ENCODE results near the gene SLC4A1AP.

DNA sequence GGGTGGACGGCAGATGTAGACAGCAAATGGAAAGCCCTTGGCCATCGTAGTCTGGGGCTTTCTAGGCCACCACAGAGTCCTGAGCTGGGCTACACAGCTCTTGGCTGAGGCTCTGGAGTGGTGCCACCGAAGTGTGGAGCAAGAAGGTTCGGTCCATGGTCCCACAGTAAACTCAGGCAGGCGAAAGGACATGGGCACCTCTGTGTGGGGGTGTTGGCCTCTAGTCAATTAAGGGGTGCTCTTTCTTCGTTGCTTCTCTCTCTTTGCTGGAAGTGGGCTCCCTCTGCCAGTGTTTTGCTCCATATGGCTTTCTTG is 73.2 kb downstream of the SLC4A1AP start:
- no peak for TF ChIP-seq POLR2AphosphoS5 (IDR thresholded peaks at IDR 0.05; ENCODE audit: low read depth)
- TF ChIP-seq EZH2 (IDR thresholded peaks at IDR 0.05; ENCODE audit: low read depth, unreplicated experiment): no peak
- TF ChIP-seq, protein P1, sequence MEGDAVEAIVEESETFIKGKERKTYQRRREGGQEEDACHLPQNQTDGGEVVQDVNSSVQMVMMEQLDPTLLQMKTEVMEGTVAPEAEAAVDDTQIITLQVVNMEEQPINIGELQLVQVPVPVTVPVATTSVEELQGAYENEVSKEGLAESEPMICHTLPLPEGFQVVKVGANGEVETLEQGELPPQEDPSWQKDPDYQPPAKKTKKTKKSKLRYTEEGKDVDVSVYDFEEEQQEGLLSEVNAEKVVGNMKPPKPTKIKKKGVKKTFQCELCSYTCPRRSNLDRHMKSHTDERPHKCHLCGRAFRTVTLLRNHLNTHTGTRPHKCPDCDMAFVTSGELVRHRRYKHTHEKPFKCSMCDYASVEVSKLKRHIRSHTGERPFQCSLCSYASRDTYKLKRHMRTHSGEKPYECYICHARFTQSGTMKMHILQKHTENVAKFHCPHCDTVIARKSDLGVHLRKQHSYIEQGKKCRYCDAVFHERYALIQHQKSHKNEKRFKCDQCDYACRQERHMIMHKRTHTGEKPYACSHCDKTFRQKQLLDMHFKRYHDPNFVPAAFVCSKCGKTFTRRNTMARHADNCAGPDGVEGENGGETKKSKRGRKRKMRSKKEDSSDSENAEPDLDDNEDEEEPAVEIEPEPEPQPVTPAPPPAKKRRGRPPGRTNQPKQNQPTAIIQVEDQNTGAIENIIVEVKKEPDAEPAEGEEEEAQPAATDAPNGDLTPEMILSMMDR (conservative IDR thresholded peaks at IDR 0.05; ENCODE audit: low read depth in 2 of 2): no peak
- TF ChIP-seq JUNB (IDR thresholded peaks at IDR 0.05; ENCODE audit: unreplicated experiment): no peak
- TF ChIP-seq, protein P2, sequence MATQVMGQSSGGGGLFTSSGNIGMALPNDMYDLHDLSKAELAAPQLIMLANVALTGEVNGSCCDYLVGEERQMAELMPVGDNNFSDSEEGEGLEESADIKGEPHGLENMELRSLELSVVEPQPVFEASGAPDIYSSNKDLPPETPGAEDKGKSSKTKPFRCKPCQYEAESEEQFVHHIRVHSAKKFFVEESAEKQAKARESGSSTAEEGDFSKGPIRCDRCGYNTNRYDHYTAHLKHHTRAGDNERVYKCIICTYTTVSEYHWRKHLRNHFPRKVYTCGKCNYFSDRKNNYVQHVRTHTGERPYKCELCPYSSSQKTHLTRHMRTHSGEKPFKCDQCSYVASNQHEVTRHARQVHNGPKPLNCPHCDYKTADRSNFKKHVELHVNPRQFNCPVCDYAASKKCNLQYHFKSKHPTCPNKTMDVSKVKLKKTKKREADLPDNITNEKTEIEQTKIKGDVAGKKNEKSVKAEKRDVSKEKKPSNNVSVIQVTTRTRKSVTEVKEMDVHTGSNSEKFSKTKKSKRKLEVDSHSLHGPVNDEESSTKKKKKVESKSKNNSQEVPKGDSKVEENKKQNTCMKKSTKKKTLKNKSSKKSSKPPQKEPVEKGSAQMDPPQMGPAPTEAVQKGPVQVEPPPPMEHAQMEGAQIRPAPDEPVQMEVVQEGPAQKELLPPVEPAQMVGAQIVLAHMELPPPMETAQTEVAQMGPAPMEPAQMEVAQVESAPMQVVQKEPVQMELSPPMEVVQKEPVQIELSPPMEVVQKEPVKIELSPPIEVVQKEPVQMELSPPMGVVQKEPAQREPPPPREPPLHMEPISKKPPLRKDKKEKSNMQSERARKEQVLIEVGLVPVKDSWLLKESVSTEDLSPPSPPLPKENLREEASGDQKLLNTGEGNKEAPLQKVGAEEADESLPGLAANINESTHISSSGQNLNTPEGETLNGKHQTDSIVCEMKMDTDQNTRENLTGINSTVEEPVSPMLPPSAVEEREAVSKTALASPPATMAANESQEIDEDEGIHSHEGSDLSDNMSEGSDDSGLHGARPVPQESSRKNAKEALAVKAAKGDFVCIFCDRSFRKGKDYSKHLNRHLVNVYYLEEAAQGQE (IDR thresholded peaks at IDR 0.05; ENCODE audit: unreplicated experiment): no peak
- no peak for TF ChIP-seq ZNF114 (CRISPR knock-in tag; IDR thresholded peaks at IDR 0.05)
- no peak for TF ChIP-seq EZH2phosphoT487 (IDR thresholded peaks at IDR 0.05; ENCODE audit: unreplicated experiment)
- no peak for TF ChIP-seq NANOG (IDR thresholded peaks at IDR 0.05; ENCODE audit: borderline replicate concordance)
- TF ChIP-seq, protein P3, sequence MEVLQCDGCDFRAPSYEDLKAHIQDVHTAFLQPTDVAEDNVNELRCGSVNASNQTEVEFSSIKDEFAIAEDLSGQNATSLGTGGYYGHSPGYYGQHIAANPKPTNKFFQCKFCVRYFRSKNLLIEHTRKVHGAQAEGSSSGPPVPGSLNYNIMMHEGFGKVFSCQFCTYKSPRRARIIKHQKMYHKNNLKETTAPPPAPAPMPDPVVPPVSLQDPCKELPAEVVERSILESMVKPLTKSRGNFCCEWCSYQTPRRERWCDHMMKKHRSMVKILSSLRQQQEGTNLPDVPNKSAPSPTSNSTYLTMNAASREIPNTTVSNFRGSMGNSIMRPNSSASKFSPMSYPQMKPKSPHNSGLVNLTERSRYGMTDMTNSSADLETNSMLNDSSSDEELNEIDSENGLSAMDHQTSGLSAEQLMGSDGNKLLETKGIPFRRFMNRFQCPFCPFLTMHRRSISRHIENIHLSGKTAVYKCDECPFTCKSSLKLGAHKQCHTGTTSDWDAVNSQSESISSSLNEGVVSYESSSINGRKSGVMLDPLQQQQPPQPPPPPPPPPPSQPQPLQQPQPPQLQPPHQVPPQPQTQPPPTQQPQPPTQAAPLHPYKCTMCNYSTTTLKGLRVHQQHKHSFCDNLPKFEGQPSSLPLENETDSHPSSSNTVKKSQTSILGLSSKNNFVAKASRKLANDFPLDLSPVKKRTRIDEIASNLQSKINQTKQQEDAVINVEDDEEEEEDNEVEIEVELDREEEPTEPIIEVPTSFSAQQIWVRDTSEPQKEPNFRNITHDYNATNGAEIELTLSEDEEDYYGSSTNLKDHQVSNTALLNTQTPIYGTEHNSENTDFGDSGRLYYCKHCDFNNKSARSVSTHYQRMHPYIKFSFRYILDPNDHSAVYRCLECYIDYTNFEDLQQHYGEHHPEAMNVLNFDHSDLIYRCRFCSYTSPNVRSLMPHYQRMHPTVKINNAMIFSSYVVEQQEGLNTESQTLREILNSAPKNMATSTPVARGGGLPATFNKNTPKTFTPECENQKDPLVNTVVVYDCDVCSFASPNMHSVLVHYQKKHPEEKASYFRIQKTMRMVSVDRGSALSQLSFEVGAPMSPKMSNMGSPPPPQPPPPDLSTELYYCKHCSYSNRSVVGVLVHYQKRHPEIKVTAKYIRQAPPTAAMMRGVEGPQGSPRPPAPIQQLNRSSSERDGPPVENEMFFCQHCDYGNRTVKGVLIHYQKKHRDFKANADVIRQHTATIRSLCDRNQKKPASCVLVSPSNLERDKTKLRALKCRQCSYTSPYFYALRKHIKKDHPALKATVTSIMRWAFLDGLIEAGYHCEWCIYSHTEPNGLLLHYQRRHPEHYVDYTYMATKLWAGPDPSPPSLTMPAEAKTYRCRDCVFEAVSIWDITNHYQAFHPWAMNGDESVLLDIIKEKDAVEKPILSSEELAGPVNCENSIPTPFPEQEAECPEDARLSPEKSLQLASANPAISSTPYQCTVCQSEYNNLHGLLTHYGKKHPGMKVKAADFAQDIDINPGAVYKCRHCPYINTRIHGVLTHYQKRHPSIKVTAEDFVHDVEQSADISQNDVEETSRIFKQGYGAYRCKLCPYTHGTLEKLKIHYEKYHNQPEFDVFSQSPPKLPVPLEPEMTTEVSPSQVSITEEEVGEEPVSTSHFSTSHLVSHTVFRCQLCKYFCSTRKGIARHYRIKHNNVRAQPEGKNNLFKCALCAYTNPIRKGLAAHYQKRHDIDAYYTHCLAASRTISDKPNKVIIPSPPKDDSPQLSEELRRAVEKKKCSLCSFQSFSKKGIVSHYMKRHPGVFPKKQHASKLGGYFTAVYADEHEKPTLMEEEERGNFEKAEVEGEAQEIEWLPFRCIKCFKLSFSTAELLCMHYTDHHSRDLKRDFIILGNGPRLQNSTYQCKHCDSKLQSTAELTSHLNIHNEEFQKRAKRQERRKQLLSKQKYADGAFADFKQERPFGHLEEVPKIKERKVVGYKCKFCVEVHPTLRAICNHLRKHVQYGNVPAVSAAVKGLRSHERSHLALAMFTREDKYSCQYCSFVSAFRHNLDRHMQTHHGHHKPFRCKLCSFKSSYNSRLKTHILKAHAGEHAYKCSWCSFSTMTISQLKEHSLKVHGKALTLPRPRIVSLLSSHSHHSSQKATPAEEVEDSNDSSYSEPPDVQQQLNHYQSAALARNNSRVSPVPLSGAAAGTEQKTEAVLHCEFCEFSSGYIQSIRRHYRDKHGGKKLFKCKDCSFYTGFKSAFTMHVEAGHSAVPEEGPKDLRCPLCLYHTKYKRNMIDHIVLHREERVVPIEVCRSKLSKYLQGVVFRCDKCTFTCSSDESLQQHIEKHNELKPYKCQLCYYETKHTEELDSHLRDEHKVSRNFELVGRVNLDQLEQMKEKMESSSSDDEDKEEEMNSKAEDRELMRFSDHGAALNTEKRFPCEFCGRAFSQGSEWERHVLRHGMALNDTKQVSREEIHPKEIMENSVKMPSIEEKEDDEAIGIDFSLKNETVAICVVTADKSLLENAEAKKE (CRISPR knock-in tag; IDR thresholded peaks at IDR 0.05): no peak
- TF ChIP-seq, protein P4, sequence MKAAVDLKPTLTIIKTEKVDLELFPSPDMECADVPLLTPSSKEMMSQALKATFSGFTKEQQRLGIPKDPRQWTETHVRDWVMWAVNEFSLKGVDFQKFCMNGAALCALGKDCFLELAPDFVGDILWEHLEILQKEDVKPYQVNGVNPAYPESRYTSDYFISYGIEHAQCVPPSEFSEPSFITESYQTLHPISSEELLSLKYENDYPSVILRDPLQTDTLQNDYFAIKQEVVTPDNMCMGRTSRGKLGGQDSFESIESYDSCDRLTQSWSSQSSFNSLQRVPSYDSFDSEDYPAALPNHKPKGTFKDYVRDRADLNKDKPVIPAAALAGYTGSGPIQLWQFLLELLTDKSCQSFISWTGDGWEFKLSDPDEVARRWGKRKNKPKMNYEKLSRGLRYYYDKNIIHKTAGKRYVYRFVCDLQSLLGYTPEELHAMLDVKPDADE (IDR thresholded peaks at IDR 0.05): no peak

Data from GM23338 (cell line).